H1 (cell line): Measurements from ENCODE around the gene LRRC45. TPM values are rescaled to one million over a fixed set of nuclear protein-coding genes. Genes with fewer than 3 reads are reported as not detected.

Experiments used
- CTCF ChIA-PET: fragments of 300-600 bp; sonication (Branson Sonifier 250); formaldehyde crosslinking; loops from one replicate; lab custom pipeline; 2021; ENCODE audit not compliant: partially characterized antibody; lab: Charles Lee
- POLR2A ChIA-PET: fragments of 300-600 bp; sonication (Branson Sonifier 250); formaldehyde crosslinking; loops from one replicate; lab custom pipeline; 2021; ENCODE audit warnings: inconsistent platforms; ENCODE audit not compliant: partially characterized antibody; lab: Charles Lee
- DNase-seq, 2 experiments: peaks; one replicate each; pipeline versions ENCODE4 v3.0.0 to v3.0.0-alpha.2; 2010 to 2022; ENCODE audit warnings: low spot score in 2 of 2, low read depth in 1 of 2, mixed read lengths in 1 of 2
- FAIRE-seq: peaks from 2 replicates; lab custom pipeline; 2011; peaks lifted over from hg19 to GRCh38; lab: Jason Lieb, UNC
- H2AFZ ChIP-seq: 2 replicates; pipeline ENCODE4 v1.8.1; 2012; ENCODE audit warnings: low read length, inconsistent platforms
- H2AK5ac ChIP-seq: 2 replicates; pipeline ENCODE4 v1.6.1; 2013; ENCODE audit warnings: low read depth, low read length
- H2BK120ac ChIP-seq: replicated peaks from 2 replicates; pipeline ENCODE3; 2013; ENCODE audit warnings: low read depth, low read length, inconsistent platforms
- H2BK12ac ChIP-seq: 2 replicates; pipeline ENCODE4 v1.6.1; 2013; ENCODE audit warnings: low read depth, low read length
- H2BK15ac ChIP-seq: 2 replicates; pipeline ENCODE4 v1.6.1; 2013; ENCODE audit warnings: low read length
- H2BK20ac ChIP-seq: 2 replicates; pipeline ENCODE4 v1.6.1; 2013; ENCODE audit warnings: low read length
- H2BK5ac ChIP-seq: 2 replicates; pipeline ENCODE4 v1.6.1; 2013; ENCODE audit warnings: low read depth, low read length
- H3K14ac ChIP-seq: 2 replicates; pipeline ENCODE4 v1.6.1; 2013; ENCODE audit warnings: inconsistent platforms; ENCODE audit not compliant: insufficient read length
- H3K18ac ChIP-seq: 2 replicates; pipeline ENCODE4 v1.6.1; 2013; ENCODE audit warnings: low read length; ENCODE audit errors: extremely low read depth
- H3K23ac ChIP-seq: 2 replicates; pipeline ENCODE4 v1.6.1; 2013; ENCODE audit warnings: inconsistent platforms; ENCODE audit not compliant: insufficient read length
- H3K23me2 ChIP-seq: 2 replicates; pipeline ENCODE4 v1.6.1; 2013; ENCODE audit warnings: low read depth, low read length
- H3K27ac ChIP-seq: 2 replicates; pipeline ENCODE4 v1.6.1; 2011; ENCODE audit warnings: low read depth, low read length, inconsistent platforms
- H3K27me3 ChIP-seq, 4 experiments: replicated peaks in 1 of 4; 1 replicate in 1 of 4; 2 replicates in 3 of 4; pipeline versions ENCODE4 v1.6.1 to v1.8.1; 2011 to 2013; ENCODE audit warnings: low read length in 3 of 4, mild to moderate bottlenecking in 3 of 4, inconsistent platforms in 2 of 4, mixed read lengths in 2 of 4, moderate library complexity in 1 of 4; ENCODE audit not compliant: control insufficient read depth in 3 of 4, insufficient read depth in 3 of 4; ENCODE audit errors: extremely low read depth in 1 of 4
- H3K36me3 ChIP-seq, 4 experiments: 2 replicates each; pipeline versions ENCODE4 v1.6.1 to v1.8.1; 2011 to 2013; ENCODE audit warnings: mild to moderate bottlenecking in 4 of 4, low read length in 3 of 4, moderate library complexity in 2 of 4, control low read depth in 1 of 4, inconsistent platforms in 1 of 4; ENCODE audit not compliant: insufficient read depth in 4 of 4, control insufficient read depth in 2 of 4
- H3K4ac ChIP-seq: replicated peaks from 2 replicates; pipeline ENCODE3; 2013; ENCODE audit warnings: low read length, low read depth, mixed read lengths, inconsistent platforms; ENCODE audit not compliant: insufficient read length
- H3K4me1 ChIP-seq, 4 experiments: replicated peaks in 1 of 4; 1 replicate in 1 of 4; 2 replicates in 3 of 4; pipeline versions ENCODE4 v1.6.1 to v1.8.1; 2011 to 2013; ENCODE audit warnings: low read length in 3 of 4, inconsistent platforms in 2 of 4, mixed read lengths in 1 of 4; ENCODE audit not compliant: insufficient read depth in 4 of 4, control insufficient read depth in 3 of 4
- H3K4me2 ChIP-seq, 2 experiments: 2 replicates each; pipeline versions ENCODE4 v1.6.1 to v1.8.1; 2011 to 2013; ENCODE audit warnings: low read depth in 2 of 2, low read length in 2 of 2, control low read depth in 1 of 2, inconsistent platforms in 1 of 2, mild to moderate bottlenecking in 1 of 2; ENCODE audit not compliant: insufficient read depth in 1 of 2
- H3K4me3 ChIP-seq, 4 experiments: fragments of 200-600, 300-600 bp in 1 of 4; sonication (generic), shearing (Covaris generic), sonication (Bioruptor Twin) in 1 of 4; 2 replicates each; pipeline versions ENCODE4 v1.5.1 to v1.8.1; 2011 to 2016; ENCODE audit warnings: low read length in 4 of 4, low read depth in 3 of 4, control low read depth in 2 of 4, inconsistent platforms in 2 of 4, mild to moderate bottlenecking in 2 of 4, mixed read lengths in 1 of 4, moderate library complexity in 1 of 4; ENCODE audit not compliant: insufficient read depth in 2 of 4; ENCODE audit errors: extremely low read depth in 1 of 4
- H3K56ac ChIP-seq: replicated peaks from 2 replicates; pipeline ENCODE3; 2013; ENCODE audit warnings: low read depth, mild to moderate bottlenecking, mixed read lengths, low read length, inconsistent platforms; ENCODE audit not compliant: insufficient read length
- H3K79me1 ChIP-seq: 2 replicates; pipeline ENCODE4 v1.6.1; 2013; ENCODE audit warnings: low read depth, low read length, control low read depth
- H3K79me2 ChIP-seq, 2 experiments: 2 replicates each; pipeline versions ENCODE4 v1.6.1 to v1.8.1; 2012 to 2013; ENCODE audit warnings: low read length in 2 of 2, mild to moderate bottlenecking in 2 of 2, inconsistent platforms in 1 of 2; ENCODE audit not compliant: insufficient read depth in 2 of 2, control insufficient read depth in 1 of 2
- H3K9ac ChIP-seq, 4 experiments: replicated peaks in 1 of 4; 1 replicate in 1 of 4; 2 replicates in 3 of 4; pipeline versions ENCODE4 v1.6.1 to v1.8.1; 2011 to 2013; ENCODE audit warnings: low read depth in 3 of 4, low read length in 3 of 4, control low read depth in 2 of 4, mild to moderate bottlenecking in 2 of 4, moderate library complexity in 2 of 4, inconsistent platforms in 1 of 4; ENCODE audit errors: extremely low read depth in 1 of 4
- H3K9me3 ChIP-seq, 2 experiments: 2 replicates each; pipeline versions ENCODE4 v1.6.1 to v1.8.1; 2012 to 2013; ENCODE audit warnings: mild to moderate bottlenecking in 2 of 2, moderate library complexity in 2 of 2, control low read depth in 1 of 2, inconsistent platforms in 1 of 2, low read depth in 1 of 2, low read length in 1 of 2, mixed read lengths in 1 of 2; ENCODE audit not compliant: insufficient read depth in 2 of 2
- H4K20me1 ChIP-seq, 2 experiments: replicated peaks in 1 of 2; 2 replicates each; pipeline versions ENCODE3 to v1.8.1; 2011 to 2013; ENCODE audit warnings: inconsistent platforms in 2 of 2, low read length in 2 of 2, mild to moderate bottlenecking in 1 of 2; ENCODE audit not compliant: insufficient read depth in 2 of 2, control insufficient read depth in 1 of 2
- H4K5ac ChIP-seq: 2 replicates; pipeline ENCODE4 v1.6.1; 2013; ENCODE audit warnings: low read length, low read depth, mixed read lengths, inconsistent platforms; ENCODE audit not compliant: insufficient read length
- H4K8ac ChIP-seq: 2 replicates; pipeline ENCODE4 v1.8.0; 2013; ENCODE audit warnings: mild to moderate bottlenecking, moderate library complexity, low read length, inconsistent platforms; ENCODE audit not compliant: insufficient read depth; ENCODE audit errors: extremely low read depth
- H4K91ac ChIP-seq: replicated peaks from 2 replicates; pipeline ENCODE3; 2013; ENCODE audit warnings: low read length, mixed read lengths, inconsistent platforms; ENCODE audit not compliant: insufficient read length
- EGR1 ChIP-seq: IDR thresholded peaks from 2 replicates; pipeline ENCODE4 v1.6.1; 2011; ENCODE audit warnings: low read depth, low read length, borderline replicate concordance
- FOSL1 ChIP-seq: IDR thresholded peaks from 2 replicates; pipeline ENCODE4 v1.6.1; 2011; ENCODE audit warnings: mild to moderate bottlenecking, low read depth, low read length, moderate library complexity; ENCODE audit not compliant: insufficient read depth
- SP1 ChIP-seq: IDR thresholded peaks from 2 replicates; pipeline ENCODE4 v1.6.1; 2011; ENCODE audit warnings: low read depth, low read length
- TAF7 ChIP-seq: optimal IDR thresholded peaks from 2 replicates; pipeline ENCODE3; 2011; ENCODE audit warnings: low read depth, mild to moderate bottlenecking, inconsistent platforms, low read length, moderate library complexity, borderline replicate concordance
- TEAD4 ChIP-seq: IDR thresholded peaks from 2 replicates; pipeline ENCODE4 v1.6.1; 2012; ENCODE audit warnings: low read depth, low read length, inconsistent platforms, mixed read lengths
- USF2 ChIP-seq: IDR thresholded peaks from 2 replicates; pipeline ENCODE4 v1.6.1; 2011; ENCODE audit warnings: low read length, improper control_type of control experiment
- WGBS, 2 experiments: shearing (Covaris generic) in 1 of 2; methylation state at CpG; one replicate each; pipeline versions ENCODE4 v1.1.6 to v1.1.7; 2013 to 2015; ENCODE audit warnings: low lambda C conversion rate in 2 of 2, mixed read lengths in 2 of 2, inconsistent platforms in 1 of 2, low coverage in 1 of 2, missing lambda C conversion rate in 1 of 2; ENCODE audit not compliant: insufficient replicate concordance in 2 of 2, insufficient coverage in 1 of 2, insufficient read length in 1 of 2; ENCODE audit errors: extremely low coverage in 1 of 2, missing lambda C conversion rate in 1 of 2; 5-methylcytosine and 5-hydroxymethylcytosine counted together
- polyA plus RNA-seq, 7 experiments: library from polyadenylated mRNA; depleted of rRNA in 3 of 7; stranded (reverse) in 5 of 7; unstranded in 2 of 7; fragments of >200 nt in 5 of 7; fragments of 200-250 nt in 2 of 7; gene quantifications; 1 replicate in 5 of 7; 2 replicates in 1 of 7; 4 replicates in 1 of 7; pipeline versions ENCODE4 v1.2.1 to v1.2.3, GENCODE V29; 2011 to 2013; ENCODE audit warnings: missing spikeins in 2 of 7, mixed read lengths in 2 of 7
- total RNA-seq: library from RNA; stranded (reverse); fragmentation: NEBNext Ultra II Directional; extraction: Animal tissue kit (Norgen Biotek cat#: 25700); gene quantifications from 2 replicates; pipeline ENCODE4 v1.2.1, GENCODE V29; 2021

The LRRC45 gene
- total and polyA plus RNA-seq, 2 of the 8 experiments (the other 6 are each of a cell fraction or from before 2014, with no cell fraction given) = 11.5 to 29.0 TPM

GRCh38 chr17:82006468-82007227 is 16.5 kb upstream of the LRRC45 start:
- H4K20me1 ChIP-seq = peaks cover 3 to 4% of the 10 kb centered on the region in 2 experiments
- 0 out of 2 replicates have a peak overlapping the region, but pooled peaks have one; percentile 60 for H2BK5ac ChIP-seq
- ChIA-PET CTCF (interaction anchor here (0.7 kb wide), 1 partner anchor 47 kb away, joined by 3 read pairs; no protein-coding TSS in a partner anchor), POLR2A (interaction anchor here (1.2 kb wide), 1 partner anchor 47 kb away, joined by 3 read pairs; no protein-coding TSS in a partner anchor)
- H3K9ac ChIP-seq = no peak overlapping the region
- H3K79me1 ChIP-seq = peaks cover 3% of the 10 kb centered on the region
- H3K79me2 ChIP-seq = no peaks in the 10 kb centered on the region
- no peak for DNase-seq
- WGBS, 2 experiments = 88% methylated on average over 23 of the region's 24 CpGs; no CpG with 5 or more reads in 1 of the 2 experiments
- H3K27ac ChIP-seq = no peak overlapping the region
- H3K23me2 ChIP-seq = 0 out of 2 replicates have a peak, but pooled peaks cover 1% of the 10 kb centered on the region
- no peak overlapping the region for H4K8ac ChIP-seq
- no peak overlapping the region for H3K4me2 ChIP-seq
- no peak overlapping the region for H3K56ac ChIP-seq
- TF ChIP-seq EGR1 (no peak), TAF7 (no peak), SP1 (no peak), USF2 (no peak), TEAD4 (no peak), FOSL1 (no peak)
- TF ChIP-seq, all 59 proteins: peak for 0
- FAIRE-seq = no peak
- Histone ChIP-seq H3K9me3 (no peaks in the 10 kb centered on the region), H3K36me3 (no peaks in the 10 kb centered on the region; a peak in 1 of 8 replicates), H4K5ac (no peak overlapping the region), H3K4me1 (peaks cover 0 to 1% (median 0%) of the 10 kb centered on the region in 4 experiments; a peak in 1 of 7 replicates), H3K27me3 (no peaks in the 10 kb centered on the region), H2BK15ac (no peak overlapping the region), H3K4me3 (no peak overlapping the region), H4K91ac (no peak overlapping the region), H3K23ac (no peak overlapping the region), H2BK20ac (no peak overlapping the region), H2AFZ (no peak overlapping the region), H3K18ac (no peak overlapping the region), H3K14ac (no peak overlapping the region), H2BK120ac (no peak overlapping the region), H2AK5ac (no peak overlapping the region), H2BK12ac (no peak overlapping the region), H3K4ac (no peak overlapping the region)
